SH-SY5Y (cell line): Measurements from ENCODE around the gene TOM1.

Experiments used
- GATA2 ChIP-seq: IDR thresholded peaks from 2 replicates; pipeline ENCODE4 v1.6.1; 2011; ENCODE audit warnings: mild to moderate bottlenecking, low read depth, low read length
- GATA3 ChIP-seq: IDR thresholded peaks from 2 replicates; pipeline ENCODE4 v1.6.1; 2011; ENCODE audit warnings: low read depth, mild to moderate bottlenecking, low read length, moderate library complexity

- TF ChIP-seq GATA3 = no peak
- TF ChIP-seq GATA2 = no peak
These were observed 45.4 kb downstream of the TOM1 start for GRCh38 chr22:35344956-35345690.
